ENCODE results near the gene EGFLAM.
"Not testable (repeated sequence)": the region's sequence is repeated elsewhere in the genome, so short reads cannot be mapped to it uniquely, and the experiment has no call there.

The EGFLAM gene

DNA sequence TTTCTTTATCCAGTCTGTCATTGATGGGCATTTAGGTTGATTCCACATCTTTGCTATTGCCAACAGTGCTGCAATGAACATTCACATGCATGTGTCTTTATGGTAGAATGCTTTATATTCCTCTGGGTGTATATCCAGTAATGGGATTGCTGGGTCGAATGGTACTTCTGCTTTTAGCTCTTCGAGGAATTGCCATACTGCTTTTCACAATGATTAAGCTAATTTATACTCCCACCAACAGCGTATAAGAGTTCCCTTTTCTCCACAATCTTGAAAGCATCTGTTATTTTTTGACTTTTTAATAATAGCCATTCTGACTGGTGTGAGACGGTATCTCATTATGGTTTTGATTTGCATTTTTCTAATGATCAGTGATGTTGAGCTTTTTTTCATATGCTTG is 74.8 kb downstream of the EGFLAM start:
- not testable (repeated sequence) for H3K27ac ChIP-seq (ENCODE audit: low read length); H3K9me3 ChIP-seq (ENCODE audit: insufficient read depth, low read depth, low read length); H3K36me3 ChIP-seq (ENCODE audit: insufficient read depth, low read depth, low read length); H3K4me3 ChIP-seq (ENCODE audit: low read length); H3K27me3 ChIP-seq (ENCODE audit: insufficient read depth, low read length); H3K4me1 ChIP-seq (ENCODE audit: insufficient read depth, low read length); H3K9ac ChIP-seq (ENCODE audit: low read depth, low read length)

DNA sequence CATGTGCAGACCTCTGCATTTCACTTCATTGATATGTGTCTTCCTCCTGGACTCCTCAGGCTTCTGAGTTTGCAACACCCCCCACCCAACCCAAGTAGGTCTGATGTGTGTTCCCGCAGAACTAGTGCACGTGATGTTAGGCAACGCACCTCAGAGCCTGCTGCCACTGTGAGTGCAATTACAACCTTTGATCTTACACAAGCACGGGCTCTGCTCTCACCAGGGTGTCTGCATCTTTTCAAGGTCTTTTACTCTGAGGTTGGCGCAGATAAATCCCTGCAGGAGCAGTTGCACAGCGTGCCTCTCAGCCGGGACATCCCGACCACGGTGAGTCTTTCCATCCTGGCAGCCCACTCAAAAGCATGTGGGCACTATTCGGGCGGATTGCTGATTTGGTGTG is 80.1 kb downstream of the EGFLAM start:
- H3K4me1 ChIP-seq (ENCODE audit: insufficient read depth, low read length): no peaks in the 10 kb centered on the region
- no peak overlapping the region for H3K4me3 ChIP-seq (ENCODE audit: low read length)
- H3K27me3 ChIP-seq (ENCODE audit: insufficient read depth, low read length): no peaks in the 10 kb centered on the region

DNA sequence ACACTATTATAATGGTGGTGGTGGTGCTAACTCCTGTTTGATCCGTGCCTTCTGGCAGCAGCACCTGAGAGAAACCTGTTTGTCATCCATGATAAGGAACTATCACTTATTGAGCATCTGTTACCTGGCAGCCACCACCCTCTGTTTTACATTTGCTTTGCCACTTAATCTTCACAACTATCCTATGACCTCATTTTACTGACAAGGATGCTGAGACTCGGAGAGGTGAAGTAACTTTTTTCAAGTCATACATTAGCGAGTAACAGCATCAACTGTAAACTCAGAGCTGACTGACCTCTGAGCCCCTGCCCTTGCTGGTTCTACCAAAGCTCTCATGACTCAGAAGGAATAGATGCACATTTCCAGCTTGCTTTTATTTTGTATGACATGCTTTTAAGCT is 81.1 kb downstream of the EGFLAM start:
- H3K36me3 ChIP-seq (ENCODE audit: insufficient read depth, low read depth, low read length): no peaks in the 10 kb centered on the region
- no peak overlapping the region for H3K9ac ChIP-seq (ENCODE audit: low read depth, low read length)
- H3K4me3 ChIP-seq (ENCODE audit: low read length): no peak overlapping the region
- H3K4me1 ChIP-seq (ENCODE audit: insufficient read depth, low read length): no peaks in the 10 kb centered on the region
- no peaks in the 10 kb centered on the region for H3K9me3 ChIP-seq (ENCODE audit: insufficient read depth, low read depth, low read length)
- no peak overlapping the region for H3K27ac ChIP-seq (ENCODE audit: low read length)
- H3K27me3 ChIP-seq (ENCODE audit: insufficient read depth, low read length): no peaks in the 10 kb centered on the region

More for the DNA sequence above, 80.1 kb downstream of the EGFLAM start:
- no peak overlapping the region for H3K27ac ChIP-seq (ENCODE audit: low read length)
- no peak overlapping the region for H3K9ac ChIP-seq (ENCODE audit: low read depth, low read length)
- no peaks in the 10 kb centered on the region for H3K9me3 ChIP-seq (ENCODE audit: insufficient read depth, low read depth, low read length)
- no peaks in the 10 kb centered on the region for H3K36me3 ChIP-seq (ENCODE audit: insufficient read depth, low read depth, low read length)

DNA sequence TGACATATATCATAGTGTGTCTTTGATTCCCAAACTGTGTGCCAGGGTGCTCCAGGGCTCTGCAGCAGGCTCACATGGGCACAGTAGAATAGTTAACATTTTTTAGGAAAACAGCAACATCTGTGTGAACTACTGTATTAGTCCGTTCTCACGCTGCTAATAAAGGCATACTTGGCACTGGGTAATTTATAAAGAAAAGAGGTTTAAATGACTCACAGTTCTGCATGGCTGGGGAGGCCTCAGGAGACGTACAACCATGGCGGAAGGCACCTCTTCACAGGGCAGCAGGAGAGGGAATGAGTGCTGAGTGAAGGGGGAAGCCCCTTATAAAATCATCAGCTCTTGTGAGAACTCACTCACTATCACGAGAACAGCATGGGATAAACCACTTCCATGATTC is 82.7 kb downstream of the EGFLAM start:
- no peak overlapping the region for H3K27ac ChIP-seq (ENCODE audit: low read length)
- H3K27me3 ChIP-seq (ENCODE audit: insufficient read depth, low read length): no peaks in the 10 kb centered on the region
- peaks cover 5% of the 10 kb centered on the region; the same call in 1 of the 2 replicates for H3K4me1 ChIP-seq (ENCODE audit: insufficient read depth, low read length)
- H3K9ac ChIP-seq (ENCODE audit: low read depth, low read length): no peak overlapping the region
- H3K4me3 ChIP-seq (ENCODE audit: low read length): no peak overlapping the region
- H3K9me3 ChIP-seq (ENCODE audit: insufficient read depth, low read depth, low read length): no peaks in the 10 kb centered on the region
- no peaks in the 10 kb centered on the region for H3K36me3 ChIP-seq (ENCODE audit: insufficient read depth, low read depth, low read length)

DNA sequence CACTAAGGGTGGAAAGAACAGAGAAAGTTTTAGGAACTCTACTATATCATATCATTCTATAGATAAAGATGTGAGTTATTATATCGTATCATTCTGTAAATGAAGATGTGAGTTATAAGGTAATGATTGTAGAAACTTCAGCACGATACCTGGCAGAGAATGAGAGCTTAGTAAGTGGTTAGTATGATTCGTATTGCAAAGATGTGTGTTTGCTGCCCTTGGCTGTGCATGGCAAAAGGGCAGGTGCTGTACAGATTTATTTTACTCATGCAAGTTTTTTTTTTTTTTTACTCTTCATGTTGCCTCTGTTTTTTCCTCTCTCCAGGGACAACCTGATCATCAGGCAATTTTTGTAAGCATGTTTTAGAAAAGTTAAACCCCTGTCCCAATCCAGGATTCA is 83.3 kb downstream of the EGFLAM start:
- no peaks in the 10 kb centered on the region for H3K27me3 ChIP-seq (ENCODE audit: insufficient read depth, low read length)
- H3K4me1 ChIP-seq (ENCODE audit: insufficient read depth, low read length): peaks cover 5% of the 10 kb centered on the region; the same call in 1 of the 2 replicates
- H3K9me3 ChIP-seq (ENCODE audit: insufficient read depth, low read depth, low read length): no peaks in the 10 kb centered on the region
- no peaks in the 10 kb centered on the region for H3K36me3 ChIP-seq (ENCODE audit: insufficient read depth, low read depth, low read length)
- H3K4me3 ChIP-seq (ENCODE audit: low read length): no peak overlapping the region
- H3K9ac ChIP-seq (ENCODE audit: low read depth, low read length): no peak overlapping the region
- H3K27ac ChIP-seq (ENCODE audit: low read length): no peak overlapping the region

DNA sequence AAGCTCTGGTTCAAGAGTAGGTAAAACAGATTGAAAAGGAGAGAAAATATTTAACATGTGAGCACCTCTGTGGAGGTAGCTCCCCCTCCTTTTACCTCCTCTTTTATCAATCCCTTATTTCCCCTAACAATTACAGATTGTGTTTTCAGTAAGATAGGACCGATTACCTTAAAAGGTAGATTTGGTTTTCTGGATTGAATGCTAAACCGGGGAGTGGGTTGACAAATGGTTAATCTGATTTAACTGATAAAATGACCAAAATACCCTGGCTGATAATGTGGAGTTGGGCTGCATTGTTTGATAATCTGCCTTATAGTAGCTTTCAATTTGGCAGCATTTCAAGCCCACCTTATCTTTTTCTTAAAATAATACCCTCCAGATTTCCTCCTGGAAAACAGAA is 83.9 kb downstream of the EGFLAM start:
- Histone ChIP-seq H3K36me3 (ENCODE audit: insufficient read depth, low read depth, low read length) (no peaks in the 10 kb centered on the region), H3K4me3 (ENCODE audit: low read length) (no peak overlapping the region), H3K4me1 (ENCODE audit: insufficient read depth, low read length) (peaks cover 5% of the 10 kb centered on the region; the same call in 1 of the 2 replicates), H3K9me3 (ENCODE audit: insufficient read depth, low read depth, low read length) (no peaks in the 10 kb centered on the region), H3K27me3 (ENCODE audit: insufficient read depth, low read length) (no peaks in the 10 kb centered on the region), H3K27ac (ENCODE audit: low read length) (no peak overlapping the region), H3K9ac (ENCODE audit: low read depth, low read length) (no peak overlapping the region)

DNA sequence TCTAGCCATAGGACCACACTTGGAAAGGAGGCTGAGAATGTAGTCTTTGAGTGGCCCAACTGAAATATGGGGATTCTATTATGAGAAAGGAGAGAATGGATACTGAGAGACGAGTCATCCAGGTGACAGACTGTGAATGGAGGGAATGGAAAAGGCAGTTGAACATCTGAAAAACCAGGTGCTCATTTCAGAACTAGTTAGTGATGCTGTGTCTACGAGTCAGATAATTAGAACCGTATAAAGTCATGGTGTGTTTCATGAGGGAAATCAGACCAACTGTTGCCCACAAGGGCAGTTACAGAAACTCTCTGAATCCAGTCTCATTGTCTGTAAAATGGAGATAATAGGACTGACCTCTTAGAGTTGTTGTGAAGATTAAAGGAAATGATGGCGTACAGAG is 86.5 kb downstream of the EGFLAM start:
- no peak overlapping the region for H3K4me3 ChIP-seq (ENCODE audit: low read length)

DNA sequence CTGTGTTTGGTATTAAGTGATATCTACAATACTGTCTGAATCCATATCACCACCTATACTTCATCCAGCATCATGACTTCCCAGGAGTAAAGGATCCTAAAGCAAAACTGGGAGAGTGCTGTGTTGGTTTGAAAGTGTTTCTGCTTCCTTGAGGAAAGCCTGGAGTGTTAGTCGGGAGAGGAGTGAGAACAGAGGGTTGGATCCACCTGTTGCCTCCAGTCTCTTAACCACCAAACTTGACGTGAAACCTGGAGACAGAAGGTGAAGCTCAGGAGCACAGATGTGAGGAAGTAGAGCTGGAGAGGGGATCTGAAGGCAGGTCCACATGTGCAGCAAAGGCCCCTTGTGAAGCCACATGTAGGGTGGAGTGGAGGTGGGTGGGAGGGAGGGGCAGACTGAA is 88.2 kb downstream of the EGFLAM start:
- no peaks in the 10 kb centered on the region for H3K9me3 ChIP-seq (ENCODE audit: insufficient read depth, low read depth, low read length)
- no peaks in the 10 kb centered on the region for H3K36me3 ChIP-seq (ENCODE audit: insufficient read depth, low read depth, low read length)
- H3K9ac ChIP-seq (ENCODE audit: low read depth, low read length): no peak overlapping the region
- H3K27ac ChIP-seq (ENCODE audit: low read length): no peak overlapping the region
- peaks cover 5% of the 10 kb centered on the region; the same call in 1 of the 2 replicates for H3K4me1 ChIP-seq (ENCODE audit: insufficient read depth, low read length)
- H3K4me3 ChIP-seq (ENCODE audit: low read length): no peak overlapping the region
- H3K27me3 ChIP-seq (ENCODE audit: insufficient read depth, low read length): no peaks in the 10 kb centered on the region

More for the DNA sequence above, 86.5 kb downstream of the EGFLAM start:
- Histone ChIP-seq H3K4me1 (ENCODE audit: insufficient read depth, low read length) (peaks cover 5% of the 10 kb centered on the region; the same call in 1 of the 2 replicates), H3K27me3 (ENCODE audit: insufficient read depth, low read length) (no peaks in the 10 kb centered on the region), H3K36me3 (ENCODE audit: insufficient read depth, low read depth, low read length) (no peaks in the 10 kb centered on the region), H3K9ac (ENCODE audit: low read depth, low read length) (no peak overlapping the region), H3K27ac (ENCODE audit: low read length) (no peak overlapping the region), H3K9me3 (ENCODE audit: insufficient read depth, low read depth, low read length) (no peaks in the 10 kb centered on the region)

DNA sequence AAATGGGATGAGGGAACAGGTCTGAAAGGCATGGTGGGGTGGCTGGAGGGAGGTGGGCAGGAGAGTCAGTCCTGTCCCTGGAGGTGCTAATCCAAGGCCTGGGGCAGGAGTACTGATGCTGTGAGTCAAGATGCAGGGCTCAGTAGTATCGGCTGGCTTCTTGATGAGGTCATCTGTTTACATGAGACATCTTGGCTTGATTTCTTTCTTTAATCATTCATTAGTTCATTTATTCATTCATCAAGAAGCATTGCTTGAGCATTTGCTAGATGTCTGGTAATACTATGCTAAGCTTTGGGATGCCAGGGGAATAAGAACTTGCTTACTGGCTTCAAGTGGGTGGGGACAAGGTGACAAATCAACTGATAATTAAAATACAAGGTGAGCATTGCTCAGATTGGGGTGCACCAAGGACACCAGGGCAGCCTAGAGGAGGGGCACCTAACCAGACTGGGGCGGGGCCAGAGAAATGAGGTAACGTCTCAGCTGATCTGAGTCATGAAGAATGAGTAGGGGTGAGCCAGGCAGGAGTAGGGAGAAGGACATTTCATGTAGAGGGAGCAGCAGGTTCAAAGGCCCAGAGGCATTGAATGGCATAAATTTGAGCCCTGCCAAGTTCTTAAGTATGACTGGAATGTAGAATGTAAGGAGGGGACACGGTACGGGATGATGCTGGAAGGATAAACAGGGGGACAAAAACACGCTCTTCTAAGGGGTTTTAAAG is 88.8 kb downstream of the EGFLAM start:
- no peak overlapping the region for H3K27ac ChIP-seq (ENCODE audit: low read length)
- H3K4me1 ChIP-seq (ENCODE audit: insufficient read depth, low read length): peaks cover 5% of the 10 kb centered on the region; the same call in 1 of the 2 replicates
- H3K9ac ChIP-seq (ENCODE audit: low read depth, low read length): no peak overlapping the region
- H3K36me3 ChIP-seq (ENCODE audit: insufficient read depth, low read depth, low read length): no peaks in the 10 kb centered on the region
- H3K27me3 ChIP-seq (ENCODE audit: insufficient read depth, low read length): no peaks in the 10 kb centered on the region
- H3K4me3 ChIP-seq (ENCODE audit: low read length): no peak overlapping the region
- no peaks in the 10 kb centered on the region for H3K9me3 ChIP-seq (ENCODE audit: insufficient read depth, low read depth, low read length)

DNA sequence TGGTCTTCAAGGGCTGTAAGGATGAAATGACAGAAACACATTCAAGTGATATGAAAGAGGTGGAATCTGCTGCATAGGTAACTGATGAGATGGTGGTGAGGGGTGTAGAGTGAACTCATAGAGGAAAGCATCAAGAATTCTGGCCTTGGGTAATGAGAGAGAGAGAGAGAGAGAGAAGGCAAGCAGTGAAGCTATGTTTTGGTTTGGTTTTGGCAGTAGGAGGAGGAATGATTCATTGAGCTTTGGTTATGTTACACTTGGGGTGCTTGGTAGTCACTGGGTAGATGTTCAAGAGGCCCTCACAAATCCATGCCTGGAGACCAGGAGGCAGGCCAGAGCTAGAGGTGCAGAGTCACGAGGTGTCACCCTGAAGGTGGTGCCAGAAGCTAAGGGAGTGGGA is 89.5 kb downstream of the EGFLAM start:
- Histone ChIP-seq H3K36me3 (ENCODE audit: insufficient read depth, low read depth, low read length) (no peaks in the 10 kb centered on the region), H3K4me1 (ENCODE audit: insufficient read depth, low read length) (peaks cover 5% of the 10 kb centered on the region; the same call in 1 of the 2 replicates), H3K27ac (ENCODE audit: low read length) (no peak overlapping the region), H3K4me3 (ENCODE audit: low read length) (no peak overlapping the region), H3K9me3 (ENCODE audit: insufficient read depth, low read depth, low read length) (no peaks in the 10 kb centered on the region), H3K9ac (ENCODE audit: low read depth, low read length) (no peak overlapping the region), H3K27me3 (ENCODE audit: insufficient read depth, low read length) (no peaks in the 10 kb centered on the region)

DNA sequence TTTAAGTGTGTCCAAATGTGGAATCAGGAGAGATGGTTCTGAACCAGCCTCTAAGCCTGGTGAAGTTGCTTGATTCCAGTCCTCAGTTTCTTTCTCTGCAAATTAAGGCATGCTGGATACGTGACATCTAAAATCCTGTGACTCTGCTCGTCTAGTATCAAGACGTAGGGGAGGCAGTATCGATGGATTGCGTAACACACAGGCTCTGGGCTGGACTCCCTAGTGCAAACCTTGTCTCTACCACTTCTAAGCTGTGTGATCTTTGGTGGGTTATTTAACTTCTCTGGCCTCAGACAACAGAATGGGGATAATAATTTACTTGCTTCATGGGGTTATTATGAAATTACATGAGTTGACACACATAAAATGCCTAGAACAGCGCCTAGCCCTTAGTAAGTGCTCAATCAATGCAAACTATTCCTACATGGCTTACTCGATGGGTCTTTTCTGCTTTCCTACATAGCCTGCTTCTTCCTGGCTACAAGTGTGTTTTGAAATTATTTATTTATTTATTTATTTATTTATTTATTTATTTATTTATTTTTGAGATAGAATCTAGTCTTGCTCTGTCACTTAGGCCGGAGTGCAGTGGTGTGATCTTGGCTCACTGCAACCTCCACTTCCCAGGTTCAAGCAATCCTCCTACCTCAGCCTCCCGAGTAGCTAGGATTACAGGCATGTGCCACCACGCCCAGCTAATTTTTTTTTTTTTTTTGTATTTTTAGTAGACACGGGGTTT is 102.1 kb downstream of the EGFLAM start:
- H3K9ac ChIP-seq (ENCODE audit: low read depth, low read length): no peak overlapping the region
- H3K27me3 ChIP-seq (ENCODE audit: insufficient read depth, low read length): no peaks in the 10 kb centered on the region
- H3K27ac ChIP-seq (ENCODE audit: low read length): no peak overlapping the region
- H3K36me3 ChIP-seq (ENCODE audit: insufficient read depth, low read depth, low read length): no peaks in the 10 kb centered on the region
- H3K4me3 ChIP-seq (ENCODE audit: low read length): no peak overlapping the region
- no peaks in the 10 kb centered on the region for H3K9me3 ChIP-seq (ENCODE audit: insufficient read depth, low read depth, low read length)
- no peaks in the 10 kb centered on the region for H3K4me1 ChIP-seq (ENCODE audit: insufficient read depth, low read length)

DNA sequence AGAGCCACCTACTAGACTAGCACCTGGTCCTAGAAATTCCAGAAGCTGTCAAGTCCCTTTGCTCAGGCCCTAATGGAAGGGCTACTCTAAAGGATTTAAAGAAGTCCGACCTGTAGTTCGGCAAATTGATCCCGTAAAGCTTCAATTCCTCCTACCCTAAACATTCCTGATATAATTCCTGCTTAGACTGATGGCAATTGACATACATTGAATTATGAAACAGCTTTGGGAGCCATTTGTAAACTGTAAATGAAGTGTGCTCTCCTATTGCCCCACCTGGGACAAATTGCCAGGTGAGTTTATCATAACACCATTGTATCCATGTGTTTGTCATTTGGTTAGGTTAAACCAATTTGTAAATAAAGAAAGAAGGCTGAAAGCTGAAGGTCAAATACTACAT is 104.4 kb downstream of the EGFLAM start:
- H3K27me3 ChIP-seq (ENCODE audit: insufficient read depth, low read length): no peaks in the 10 kb centered on the region
- H3K9ac ChIP-seq (ENCODE audit: low read depth, low read length): no peak overlapping the region
- no peak overlapping the region for H3K27ac ChIP-seq (ENCODE audit: low read length)
- H3K9me3 ChIP-seq (ENCODE audit: insufficient read depth, low read depth, low read length): no peaks in the 10 kb centered on the region
- H3K4me3 ChIP-seq (ENCODE audit: low read length): no peak overlapping the region
- no peaks in the 10 kb centered on the region for H3K36me3 ChIP-seq (ENCODE audit: insufficient read depth, low read depth, low read length)
- H3K4me1 ChIP-seq (ENCODE audit: insufficient read depth, low read length): no peaks in the 10 kb centered on the region
